NOMO-1 treated with DMSO at 0.1 percent for 48 hours (cell line): ENCODE measurements around the gene MICAL2.

Source experiments
- DNase-seq: peaks from one replicate; lab custom pipeline; 2025; ENCODE audit not compliant: unreplicated experiment; lab: John Stamatoyannopoulos, UW

The MICAL2 gene

GRCh38 chr11:12294613-12295012 is 184.2 kb downstream of the MICAL2 start:
- no peak for DNase-seq

- no peak for DNase-seq
Observed at GRCh38 chr11:12295943-12296342, 185.6 kb downstream of the MICAL2 start.

GRCh38 chr11:12298610-12299009 is 188.2 kb downstream of the MICAL2 start:
- no peak for DNase-seq

GRCh38 chr11:12301379-12301778 is 191.0 kb downstream of the MICAL2 start:
- no peak for DNase-seq

GRCh38 chr11:12303421-12304149 is 193.2 kb downstream of the MICAL2 start:
- DNase-seq, result no peak

GRCh38 chr11:12306830-12307229 is 196.4 kb downstream of the MICAL2 start:
- no peak for DNase-seq

- no peak for DNase-seq
Observed at GRCh38 chr11:12312132-12312531, 201.7 kb downstream of the MICAL2 start.
